ENCODE results near the gene NFATC2. TPM values are rescaled to one million over a fixed set of nuclear protein-coding genes. Genes with fewer than 3 reads are reported as not detected.
"Not testable (repeated sequence)": the region's sequence is repeated elsewhere in the genome, so short reads cannot be mapped to it uniquely, and the experiment has no call there.

NFATC2 gene
- total RNA-seq, 1 donor = 0.36 TPM

DNA sequence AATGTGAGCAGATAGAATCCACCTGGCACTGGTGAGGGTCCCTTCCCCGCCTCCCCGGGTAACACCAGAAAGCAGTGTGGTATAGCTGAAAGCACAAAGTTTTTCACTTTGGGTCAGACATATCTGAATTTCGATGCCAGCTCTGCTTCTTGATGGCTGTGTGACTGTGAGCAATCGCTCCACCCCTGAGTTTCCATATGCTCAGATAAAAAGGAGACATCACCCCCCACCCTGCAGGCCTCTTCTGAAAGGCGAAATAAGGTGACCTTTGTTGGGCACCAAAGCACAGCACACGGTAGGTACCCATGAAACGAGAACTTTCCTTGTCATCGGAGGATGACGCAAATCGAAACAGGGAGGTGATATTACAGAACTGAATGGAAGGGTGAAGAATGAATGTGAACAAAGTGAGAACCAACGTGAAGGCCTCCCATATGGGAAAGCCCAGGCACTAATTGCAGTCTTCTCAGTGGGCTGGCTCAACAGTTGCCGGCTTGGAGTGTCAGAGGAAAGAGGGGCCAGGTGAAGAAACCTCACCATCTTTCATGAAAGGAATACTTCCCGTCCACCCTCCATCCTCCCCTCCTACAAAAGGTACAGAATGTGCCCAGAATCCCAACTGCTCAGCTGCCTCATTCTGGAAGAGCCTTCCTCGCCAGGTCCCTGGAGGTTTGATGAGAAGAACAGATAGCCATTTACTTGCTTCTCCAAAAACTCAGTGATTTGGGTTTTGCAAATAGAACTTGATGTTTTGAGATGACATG lies 61.8 kb downstream of the NFATC2 start:
- TF ChIP-seq, protein P1, sequence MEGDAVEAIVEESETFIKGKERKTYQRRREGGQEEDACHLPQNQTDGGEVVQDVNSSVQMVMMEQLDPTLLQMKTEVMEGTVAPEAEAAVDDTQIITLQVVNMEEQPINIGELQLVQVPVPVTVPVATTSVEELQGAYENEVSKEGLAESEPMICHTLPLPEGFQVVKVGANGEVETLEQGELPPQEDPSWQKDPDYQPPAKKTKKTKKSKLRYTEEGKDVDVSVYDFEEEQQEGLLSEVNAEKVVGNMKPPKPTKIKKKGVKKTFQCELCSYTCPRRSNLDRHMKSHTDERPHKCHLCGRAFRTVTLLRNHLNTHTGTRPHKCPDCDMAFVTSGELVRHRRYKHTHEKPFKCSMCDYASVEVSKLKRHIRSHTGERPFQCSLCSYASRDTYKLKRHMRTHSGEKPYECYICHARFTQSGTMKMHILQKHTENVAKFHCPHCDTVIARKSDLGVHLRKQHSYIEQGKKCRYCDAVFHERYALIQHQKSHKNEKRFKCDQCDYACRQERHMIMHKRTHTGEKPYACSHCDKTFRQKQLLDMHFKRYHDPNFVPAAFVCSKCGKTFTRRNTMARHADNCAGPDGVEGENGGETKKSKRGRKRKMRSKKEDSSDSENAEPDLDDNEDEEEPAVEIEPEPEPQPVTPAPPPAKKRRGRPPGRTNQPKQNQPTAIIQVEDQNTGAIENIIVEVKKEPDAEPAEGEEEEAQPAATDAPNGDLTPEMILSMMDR (IDR thresholded peaks at IDR 0.05; ENCODE audit: extremely low read depth, low read depth, low read length) = no peak
- H3K27ac ChIP-seq (ENCODE audit: low read depth, low read length) = no peak overlapping the region
- H3K4me3 ChIP-seq (ENCODE audit: insufficient read depth, low read length) = no peak overlapping the region
- H3K4me1 ChIP-seq (ENCODE audit: insufficient read depth, low read length) = no peaks in the 10 kb centered on the region
- H3K4me2 ChIP-seq (ENCODE audit: insufficient read depth, low read length) = no peak overlapping the region
- no peaks in the 10 kb centered on the region for H4K20me1 ChIP-seq (ENCODE audit: insufficient read depth, low read length)
- no peak overlapping the region for H2AFZ ChIP-seq (ENCODE audit: low read length)
- no peaks in the 10 kb centered on the region for H3K36me3 ChIP-seq (ENCODE audit: insufficient read depth, low read length)
- peaks cover 2% of the 10 kb centered on the region for H3K9me3 ChIP-seq (ENCODE audit: low read depth, low read length)
- H3K27me3 ChIP-seq (ENCODE audit: insufficient read depth, low read length) = no peaks in the 10 kb centered on the region
- no peaks in the 10 kb centered on the region for H3K79me2 ChIP-seq (ENCODE audit: insufficient read depth, low read length)
- no peak for DNase-seq (ENCODE audit: insufficient read length, low spot score, missing footprints)

DNA sequence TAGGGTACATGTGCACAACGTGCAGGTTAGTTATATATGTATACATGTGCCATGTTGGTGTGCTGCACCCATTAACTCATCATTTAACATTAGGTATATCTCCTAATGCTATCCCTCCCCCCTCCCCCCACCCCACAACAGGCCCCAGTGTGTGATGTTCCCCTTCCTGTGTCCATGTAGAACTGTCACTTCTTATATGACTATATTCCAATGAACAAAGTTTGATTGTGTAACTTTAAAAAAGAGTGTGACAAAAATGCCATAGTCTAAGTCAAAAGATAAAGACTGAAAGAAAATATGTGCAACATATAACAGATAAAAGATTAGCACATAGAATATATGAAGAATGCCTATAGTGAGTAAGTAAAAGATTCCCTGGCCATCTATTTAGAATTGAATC lies 66.4 kb downstream of the NFATC2 start:
- not testable (repeated sequence) for DNase-seq (ENCODE audit: insufficient read length, low spot score, missing footprints); H3K27ac ChIP-seq (ENCODE audit: low read depth, low read length); H4K20me1 ChIP-seq (ENCODE audit: insufficient read depth, low read length); H3K4me3 ChIP-seq (ENCODE audit: insufficient read depth, low read length); H3K36me3 ChIP-seq (ENCODE audit: insufficient read depth, low read length); H3K9me3 ChIP-seq (ENCODE audit: low read depth, low read length); H3K27me3 ChIP-seq (ENCODE audit: insufficient read depth, low read length); H3K4me2 ChIP-seq (ENCODE audit: insufficient read depth, low read length); H3K4me1 ChIP-seq (ENCODE audit: insufficient read depth, low read length); H2AFZ ChIP-seq (ENCODE audit: low read length); H3K79me2 ChIP-seq (ENCODE audit: insufficient read depth, low read length)

DNA sequence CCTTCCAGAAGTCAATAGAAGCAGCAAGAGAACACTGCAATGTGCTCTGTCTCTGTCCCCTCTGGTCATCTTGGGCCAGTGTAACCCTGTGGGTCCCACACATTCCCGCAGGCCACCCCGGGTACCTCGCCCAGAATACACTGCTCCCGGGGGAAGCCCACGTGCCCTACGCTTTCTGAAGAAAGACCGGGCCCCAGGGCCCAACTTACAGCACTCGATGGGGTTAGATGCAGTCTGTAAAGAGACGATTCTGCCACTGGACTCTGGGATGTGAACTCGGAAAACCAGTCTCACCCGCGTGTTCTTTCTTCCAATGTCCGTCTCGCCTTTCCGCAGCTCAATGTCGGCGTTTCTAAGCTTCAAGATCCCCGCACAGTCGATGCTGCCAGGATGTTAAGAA lies 68.7 kb downstream of the NFATC2 start:
- Histone ChIP-seq H3K27ac (ENCODE audit: low read depth, low read length) (no peak overlapping the region), H3K4me1 (ENCODE audit: insufficient read depth, low read length) (no peaks in the 10 kb centered on the region), H3K9me3 (ENCODE audit: low read depth, low read length) (peaks cover 2% of the 10 kb centered on the region), H3K27me3 (ENCODE audit: insufficient read depth, low read length) (no peaks in the 10 kb centered on the region), H3K79me2 (ENCODE audit: insufficient read depth, low read length) (no peaks in the 10 kb centered on the region), H2AFZ (ENCODE audit: low read length) (no peak overlapping the region), H3K4me3 (ENCODE audit: insufficient read depth, low read length) (no peak overlapping the region), H3K36me3 (ENCODE audit: insufficient read depth, low read length) (no peaks in the 10 kb centered on the region), H4K20me1 (ENCODE audit: insufficient read depth, low read length) (no peaks in the 10 kb centered on the region), H3K4me2 (ENCODE audit: insufficient read depth, low read length) (no peak overlapping the region)
- DNase-seq (ENCODE audit: insufficient read length, low spot score, missing footprints) = no peak
- TF ChIP-seq, protein P1 (IDR thresholded peaks at IDR 0.05; ENCODE audit: extremely low read depth, low read depth, low read length) = no peak

DNA sequence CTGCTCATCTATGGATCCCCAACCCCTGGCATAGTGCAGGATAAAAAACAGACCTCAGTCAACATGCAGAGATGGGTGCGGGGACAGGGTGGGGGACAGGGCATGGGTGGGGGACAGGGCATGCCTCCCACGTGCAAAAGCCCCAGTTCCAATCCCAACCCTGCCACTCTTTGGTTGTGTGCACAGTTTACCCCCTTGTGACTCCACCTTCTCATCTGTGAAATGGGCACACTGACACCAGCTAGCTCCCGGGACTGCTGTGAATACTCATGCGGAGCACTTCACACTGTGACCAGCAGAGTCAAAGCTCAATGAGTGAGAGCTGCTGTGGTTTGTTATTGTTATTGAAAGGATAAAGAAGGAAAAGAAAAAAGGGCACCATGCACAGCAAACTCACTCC lies 69.3 kb downstream of the NFATC2 start:
- Histone ChIP-seq H3K4me1 (ENCODE audit: insufficient read depth, low read length) (no peaks in the 10 kb centered on the region), H3K27me3 (ENCODE audit: insufficient read depth, low read length) (no peaks in the 10 kb centered on the region), H2AFZ (ENCODE audit: low read length) (no peak overlapping the region), H3K4me2 (ENCODE audit: insufficient read depth, low read length) (no peak overlapping the region), H3K79me2 (ENCODE audit: insufficient read depth, low read length) (no peaks in the 10 kb centered on the region), H3K36me3 (ENCODE audit: insufficient read depth, low read length) (no peaks in the 10 kb centered on the region), H4K20me1 (ENCODE audit: insufficient read depth, low read length) (no peaks in the 10 kb centered on the region), H3K9me3 (ENCODE audit: low read depth, low read length) (peaks cover 2% of the 10 kb centered on the region), H3K27ac (ENCODE audit: low read depth, low read length) (no peak overlapping the region), H3K4me3 (ENCODE audit: insufficient read depth, low read length) (no peak overlapping the region)
- no peak for DNase-seq (ENCODE audit: insufficient read length, low spot score, missing footprints)
- TF ChIP-seq, protein P1 (IDR thresholded peaks at IDR 0.05; ENCODE audit: extremely low read depth, low read depth, low read length) = no peak
